AG08396 (cell line): Measurements from ENCODE around the gene DUOX1.

ENCODE experiments used
- DNase-seq: peaks from one replicate; pipeline ENCODE4 v3.0.0; 2012; ENCODE audit warnings: low spot score, mixed read lengths

Gene DUOX1

GRCh38 chr15:45168751-45169551, 39.2 kb downstream of the DUOX1 start:
- no peak for DNase-seq

- DNase-seq: no peak
These were observed 40.0 kb downstream of the DUOX1 start for GRCh38 chr15:45169608-45170480.

GRCh38 chr15:45171912-45172311, 42.1 kb downstream of the DUOX1 start:
- DNase-seq: no peak

GRCh38 chr15:45174069-45174468, 44.3 kb downstream of the DUOX1 start:
- DNase-seq: no peak

- DNase-seq: no peak
These were observed 44.8 kb downstream of the DUOX1 start for GRCh38 chr15:45174577-45174976.

GRCh38 chr15:45177285-45177684, 47.5 kb downstream of the DUOX1 start:
- no peak for DNase-seq

GRCh38 chr15:45179221-45179985, 49.6 kb downstream of the DUOX1 start:
- no peak for DNase-seq

GRCh38 chr15:45180201-45180600, 50.4 kb downstream of the DUOX1 start:
- no peak for DNase-seq

- no peak for DNase-seq
These were observed 51.0 kb downstream of the DUOX1 start for GRCh38 chr15:45180648-45181436.

GRCh38 chr15:45181491-45182285, 51.9 kb downstream of the DUOX1 start:
- no peak for DNase-seq

GRCh38 chr15:45182996-45183395, 53.2 kb downstream of the DUOX1 start:
- no peak for DNase-seq

GRCh38 chr15:45183511-45183910, 53.7 kb downstream of the DUOX1 start:
- no peak for DNase-seq

GRCh38 chr15:45184562-45185041, 54.8 kb downstream of the DUOX1 start:
- no peak for DNase-seq

- no peak for DNase-seq
These were observed 55.4 kb downstream of the DUOX1 start for GRCh38 chr15:45185069-45185779.

- no peak for DNase-seq
These were observed 56.3 kb downstream of the DUOX1 start for GRCh38 chr15:45185903-45186770.

- no peak for DNase-seq
These were observed 57.2 kb downstream of the DUOX1 start for GRCh38 chr15:45186771-45187577.

GRCh38 chr15:45187578-45187893, 57.7 kb downstream of the DUOX1 start:
- DNase-seq: no peak
